ENCODE results near the gene TCF7L1. TPM values are rescaled to one million over a fixed set of nuclear protein-coding genes. Genes with fewer than 3 reads are reported as not detected.
A peak's percentile ranks its signal among the peaks of the same experiment; 100 is the strongest.
"Not testable (repeated sequence)": the region's sequence is repeated elsewhere in the genome, so short reads cannot be mapped to it uniquely, and the experiment has no call there.

Gene TCF7L1, protein sequence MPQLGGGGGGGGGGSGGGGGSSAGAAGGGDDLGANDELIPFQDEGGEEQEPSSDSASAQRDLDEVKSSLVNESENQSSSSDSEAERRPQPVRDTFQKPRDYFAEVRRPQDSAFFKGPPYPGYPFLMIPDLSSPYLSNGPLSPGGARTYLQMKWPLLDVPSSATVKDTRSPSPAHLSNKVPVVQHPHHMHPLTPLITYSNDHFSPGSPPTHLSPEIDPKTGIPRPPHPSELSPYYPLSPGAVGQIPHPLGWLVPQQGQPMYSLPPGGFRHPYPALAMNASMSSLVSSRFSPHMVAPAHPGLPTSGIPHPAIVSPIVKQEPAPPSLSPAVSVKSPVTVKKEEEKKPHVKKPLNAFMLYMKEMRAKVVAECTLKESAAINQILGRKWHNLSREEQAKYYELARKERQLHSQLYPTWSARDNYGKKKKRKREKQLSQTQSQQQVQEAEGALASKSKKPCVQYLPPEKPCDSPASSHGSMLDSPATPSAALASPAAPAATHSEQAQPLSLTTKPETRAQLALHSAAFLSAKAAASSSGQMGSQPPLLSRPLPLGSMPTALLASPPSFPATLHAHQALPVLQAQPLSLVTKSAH
- total RNA-seq, result 0.41 TPM

DNA sequence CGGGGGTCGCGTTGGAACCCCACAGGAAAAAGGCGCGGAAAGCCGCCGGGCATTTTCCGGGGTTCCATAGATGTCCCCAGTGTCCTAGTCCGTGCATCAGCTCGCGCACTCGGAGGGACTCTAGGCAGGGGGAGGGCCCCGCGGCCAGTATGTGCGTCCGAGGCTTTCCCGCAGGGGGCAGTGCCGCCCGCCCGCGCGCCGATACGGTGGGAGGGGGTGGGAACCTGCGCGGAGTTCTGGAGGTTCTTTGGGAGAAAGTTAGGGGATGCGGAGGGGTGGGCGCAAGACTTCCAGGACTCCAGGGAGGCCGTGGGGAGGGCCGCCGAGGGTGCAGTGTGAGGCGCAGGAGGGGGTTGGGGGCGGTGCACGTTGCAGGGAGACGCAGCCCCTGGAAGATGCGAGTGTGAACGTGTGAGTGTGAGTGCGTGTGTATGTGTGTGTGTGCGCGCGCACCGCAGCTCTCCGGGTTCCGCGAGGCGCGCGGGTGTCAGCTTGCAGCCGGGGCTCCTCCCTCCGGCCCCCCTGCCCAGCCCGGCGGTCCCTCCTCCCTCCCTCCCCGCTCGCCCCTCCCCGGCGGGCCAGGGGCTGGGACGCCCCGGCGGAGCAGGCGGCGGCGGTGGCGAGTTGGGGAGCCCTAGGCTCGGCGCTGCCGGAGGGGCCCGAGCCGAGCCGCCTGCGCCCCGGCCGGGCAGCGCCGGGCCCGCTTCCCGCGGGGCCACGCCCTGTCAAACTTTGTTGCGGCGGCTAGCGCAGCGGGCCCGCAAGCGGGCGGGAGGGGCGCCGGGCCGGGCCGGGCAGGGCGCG lies at the start of gene TCF7L1:
Gene TCF7L1 (plus strand): TSS at position 559 of the 804 bp plus-strand sequence. CDS start 293 bp downstream, outside the sequence.
- DNase-seq (ENCODE audit: low spot score in 2 of 2) (peak; percentile 83), FAIRE-seq (no peak)

DNA sequence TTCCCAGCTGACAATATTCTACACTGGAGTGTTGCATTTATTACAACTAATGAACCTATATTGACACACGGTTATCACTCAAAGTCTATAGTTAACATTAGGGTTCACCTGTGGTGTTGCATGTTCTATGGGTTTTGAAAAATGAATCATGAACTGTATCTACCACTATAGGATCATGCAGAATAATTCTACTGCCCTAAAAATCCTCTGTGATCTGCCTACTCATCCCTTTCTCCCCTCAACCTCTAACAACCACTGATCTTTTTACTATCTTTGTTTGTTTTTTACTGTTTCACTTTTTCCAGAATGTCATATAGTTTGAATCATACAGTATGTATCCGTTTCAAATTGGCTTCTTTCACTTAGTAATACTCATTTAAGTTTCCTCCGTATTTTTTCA lies 47.6 kb upstream of the TCF7L1 start:
- DNase-seq (ENCODE audit: low spot score in 2 of 2), result no peak
- FAIRE-seq, result no peak

DNA sequence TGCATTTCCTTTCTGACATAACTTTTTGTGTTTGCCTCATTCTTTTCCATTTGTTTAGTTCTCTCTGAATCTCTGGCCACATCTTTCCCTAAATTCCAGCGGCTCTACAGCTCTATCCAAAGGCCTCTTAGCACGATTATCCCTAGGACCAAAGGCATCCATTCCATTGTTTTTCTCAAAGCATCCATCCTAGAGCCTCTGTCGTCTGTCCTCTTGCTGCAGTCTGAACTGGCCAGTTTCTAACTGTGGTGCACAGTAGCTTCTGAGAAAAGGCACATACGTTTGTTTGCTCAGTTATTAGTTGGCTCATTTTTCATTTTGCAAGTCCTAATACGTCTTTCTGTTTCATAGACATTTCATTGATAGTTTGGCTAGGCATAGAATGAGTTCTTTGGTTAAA lies 45.7 kb upstream of the TCF7L1 start:
- no peak for DNase-seq (ENCODE audit: low spot score in 2 of 2)
- no peak for FAIRE-seq

DNA sequence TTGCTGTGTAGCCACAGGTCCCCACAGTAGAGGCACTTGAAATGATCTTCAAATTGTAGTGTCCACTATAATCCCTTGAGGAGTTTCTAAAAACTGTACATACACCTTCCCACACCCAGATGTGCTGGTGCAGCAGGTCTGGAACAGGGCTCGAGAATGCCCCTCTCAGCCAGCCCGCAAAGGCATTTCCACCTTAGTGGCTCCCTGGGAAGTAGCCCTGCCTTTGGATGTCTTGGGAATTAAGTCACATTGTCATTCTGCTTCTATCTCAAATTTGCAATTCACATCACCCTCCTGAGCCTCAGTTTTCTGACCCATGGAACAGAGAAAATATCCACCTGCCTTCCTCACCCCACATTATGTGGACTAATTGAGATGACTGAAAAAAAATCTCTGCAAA lies 44.3 kb upstream of the TCF7L1 start:
- no peak for FAIRE-seq

DNA sequence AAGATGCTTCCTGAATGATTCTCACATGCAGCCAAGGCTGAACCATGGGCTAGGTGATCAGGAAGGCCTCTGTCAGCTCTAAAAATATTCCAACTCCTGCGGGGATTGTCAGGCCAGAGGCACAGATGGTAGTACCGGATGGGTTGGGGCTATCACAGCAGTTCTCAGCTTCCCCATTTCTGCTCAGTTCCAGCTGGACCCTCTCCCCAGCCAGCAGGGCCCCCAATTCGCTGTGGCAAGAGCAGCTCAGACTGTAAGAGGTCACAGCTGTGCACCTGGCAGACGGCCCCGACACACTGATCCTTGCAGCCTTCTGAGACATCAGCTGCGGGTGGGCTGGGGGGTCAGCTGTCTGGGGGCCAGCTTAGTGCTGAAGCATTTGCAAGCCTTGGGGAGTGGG lies 43.6 kb upstream of the TCF7L1 start:
- DNase-seq (ENCODE audit: low spot score in 2 of 2) (no peak), FAIRE-seq (no peak)

More for the DNA sequence above, 44.3 kb upstream of the TCF7L1 start:
- no peak for DNase-seq (ENCODE audit: low spot score in 2 of 2)

DNA sequence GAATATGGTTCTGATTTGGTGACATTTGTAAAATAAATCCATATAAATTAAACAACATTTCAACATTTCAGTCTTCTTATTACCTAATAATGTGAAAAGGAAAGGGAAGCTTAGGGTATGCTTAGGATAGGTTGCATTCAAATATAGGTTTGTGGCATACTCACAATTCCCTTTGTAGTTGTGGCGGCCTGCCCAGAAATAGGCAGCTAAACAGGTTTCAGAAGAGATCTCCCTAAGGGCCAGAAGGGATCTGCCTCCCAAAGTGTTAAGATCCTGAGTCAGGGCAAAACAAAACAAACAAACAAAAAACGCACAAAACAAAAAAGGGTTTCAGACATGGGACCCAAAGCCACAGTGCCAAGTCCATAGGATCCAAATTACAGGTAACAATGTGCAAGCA lies 41.4 kb upstream of the TCF7L1 start:
- no peak for FAIRE-seq

DNA sequence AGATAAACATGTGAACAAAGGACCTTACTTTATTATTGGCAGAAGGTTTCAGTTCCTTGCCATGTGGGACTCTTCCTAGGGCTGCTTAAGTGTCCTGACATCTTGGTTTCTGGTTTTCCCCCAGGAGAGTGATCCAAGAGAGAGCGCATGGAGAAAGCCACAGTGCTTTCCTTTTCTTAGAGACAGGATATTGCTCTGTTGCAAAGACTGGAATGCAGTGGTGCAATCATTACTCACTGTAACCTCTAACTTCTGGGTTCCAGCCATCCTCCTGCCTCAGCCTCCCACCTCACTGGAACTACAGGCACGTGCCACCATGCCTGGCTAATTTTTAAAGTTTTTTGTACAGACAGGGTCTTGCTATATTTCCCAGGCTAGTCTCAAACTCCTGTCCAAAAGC lies 38.1 kb upstream of the TCF7L1 start:
- DNase-seq (ENCODE audit: low spot score in 2 of 2) (no peak), FAIRE-seq (no peak)

More for the DNA sequence above, 41.4 kb upstream of the TCF7L1 start:
- no peak for DNase-seq (ENCODE audit: low spot score in 2 of 2)

DNA sequence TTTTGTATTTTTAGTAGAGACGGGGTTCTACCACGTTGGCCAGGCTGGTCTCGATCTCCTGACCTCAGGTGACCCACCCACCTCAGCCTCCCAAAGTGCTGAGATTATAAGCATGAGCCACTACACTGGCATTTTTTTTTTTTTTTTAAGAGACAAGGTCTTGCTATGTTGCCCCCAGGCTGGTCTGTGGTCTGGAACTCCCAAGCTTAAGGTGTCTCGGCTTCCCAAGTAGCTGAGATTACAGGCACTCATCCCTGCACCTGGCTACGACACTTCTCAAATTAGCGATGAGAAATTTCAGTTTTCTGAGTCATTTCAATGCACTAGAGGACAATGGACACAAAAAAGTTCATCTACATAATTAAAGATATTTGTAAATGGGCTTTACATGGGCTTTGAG lies 36.6 kb upstream of the TCF7L1 start:
- FAIRE-seq, result no peak
- no peak for DNase-seq (ENCODE audit: low spot score in 2 of 2)

DNA sequence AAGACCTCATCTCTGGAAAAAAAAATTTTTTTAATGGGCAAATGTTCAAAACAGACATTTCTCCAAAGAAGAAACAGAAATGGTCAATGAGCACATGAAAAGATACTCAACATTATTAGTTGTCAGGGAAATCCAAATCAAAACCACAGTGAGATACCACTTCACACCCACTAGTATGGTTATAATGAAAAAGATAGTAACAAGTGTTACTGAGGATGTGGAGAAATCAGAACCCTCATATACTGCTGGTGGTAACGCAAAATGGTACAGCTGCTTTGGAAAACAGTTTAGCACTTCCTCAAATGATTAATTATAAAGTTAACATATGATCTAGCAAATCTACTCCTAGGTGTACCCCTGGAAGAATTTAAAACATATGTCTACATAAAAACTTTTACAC lies 29.0 kb upstream of the TCF7L1 start:
- no peak for FAIRE-seq

DNA sequence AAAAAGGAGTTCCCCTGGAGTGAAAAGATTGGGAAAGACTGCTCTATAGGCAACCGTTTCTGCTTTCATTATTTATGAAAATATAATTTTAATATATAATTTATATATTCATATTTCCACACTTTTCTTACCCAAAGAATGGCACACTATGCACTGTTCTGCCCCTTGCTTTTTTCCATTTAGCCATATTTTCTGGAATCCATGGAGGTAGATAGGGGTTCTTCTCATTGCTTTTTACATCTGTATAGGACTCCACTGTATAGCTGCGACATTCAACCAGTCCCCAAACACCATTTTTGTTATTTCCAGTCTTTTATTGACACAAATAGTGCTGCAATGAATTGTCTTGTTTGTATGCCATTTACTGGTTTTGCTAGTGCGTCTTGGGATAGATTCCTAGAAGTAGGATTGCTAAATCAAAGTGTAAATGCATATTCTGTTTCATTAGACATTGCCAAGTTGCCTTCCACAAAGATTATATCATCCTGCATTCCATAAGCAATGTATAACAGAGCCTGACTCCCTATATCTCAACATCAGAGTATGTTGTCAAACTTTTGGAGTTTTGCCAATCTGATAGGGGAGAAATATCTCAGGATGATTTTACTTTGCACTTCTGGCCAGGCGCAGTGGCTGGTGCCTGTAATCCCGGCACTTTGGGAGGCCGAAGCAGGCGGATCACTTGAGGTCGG lies 26.6 kb upstream of the TCF7L1 start:
- no peak for FAIRE-seq
- no peak for DNase-seq (ENCODE audit: low spot score in 2 of 2)

More for the DNA sequence above, 29.0 kb upstream of the TCF7L1 start:
- DNase-seq (ENCODE audit: low spot score in 2 of 2), result no peak

DNA sequence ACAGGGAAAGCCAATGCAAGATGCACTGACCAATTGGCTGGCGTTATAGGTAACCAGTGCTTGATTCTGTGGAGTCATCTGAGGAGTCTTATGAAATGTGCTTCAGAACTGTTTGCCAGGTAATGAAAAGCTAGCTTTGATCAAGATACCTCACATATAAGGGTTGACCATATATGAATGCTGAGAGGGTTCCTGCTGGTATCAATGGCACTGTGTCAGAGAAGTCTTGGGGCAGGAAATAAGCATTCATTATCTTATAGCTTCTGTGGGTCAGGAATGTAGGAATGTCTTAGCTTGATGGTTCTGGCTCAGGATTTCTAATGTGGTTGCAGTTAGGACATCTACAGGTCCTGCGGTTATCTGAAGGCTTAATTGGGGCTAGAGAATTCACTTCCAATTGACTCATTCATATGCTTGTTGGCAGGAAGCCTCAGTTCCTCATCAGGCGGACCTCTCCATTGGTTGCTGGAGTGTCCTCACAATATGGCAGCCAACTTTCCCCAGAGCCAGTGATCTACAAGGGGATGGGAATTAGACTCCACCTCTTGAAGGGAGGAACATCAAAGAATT lies 22.1 kb upstream of the TCF7L1 start:
- DNase-seq (ENCODE audit: low spot score in 2 of 2), result no peak
- FAIRE-seq, result no peak

DNA sequence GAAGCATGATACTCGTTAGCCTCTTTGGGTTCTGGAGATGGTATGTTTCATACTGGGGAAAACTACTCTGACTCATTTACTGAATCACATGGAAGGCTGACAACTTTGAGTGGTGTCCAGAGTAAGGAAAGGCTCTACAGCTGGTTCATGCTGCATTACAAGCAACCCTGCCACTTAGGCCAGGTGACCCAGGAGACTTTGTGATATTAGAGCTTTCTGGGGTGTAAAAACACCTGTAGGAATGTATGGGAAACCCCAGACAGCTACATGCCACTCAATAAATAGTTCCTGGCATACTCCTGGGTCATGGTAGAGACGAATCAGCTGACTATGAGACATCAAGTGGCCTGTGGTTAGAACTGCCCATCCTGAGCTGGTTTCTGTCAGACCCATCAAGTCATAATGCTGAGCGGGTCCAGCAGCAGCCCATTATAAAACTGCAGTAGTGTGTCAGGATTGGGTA lies 21.3 kb upstream of the TCF7L1 start:
- FAIRE-seq (no peak), DNase-seq (ENCODE audit: low spot score in 2 of 2) (no peak)

DNA sequence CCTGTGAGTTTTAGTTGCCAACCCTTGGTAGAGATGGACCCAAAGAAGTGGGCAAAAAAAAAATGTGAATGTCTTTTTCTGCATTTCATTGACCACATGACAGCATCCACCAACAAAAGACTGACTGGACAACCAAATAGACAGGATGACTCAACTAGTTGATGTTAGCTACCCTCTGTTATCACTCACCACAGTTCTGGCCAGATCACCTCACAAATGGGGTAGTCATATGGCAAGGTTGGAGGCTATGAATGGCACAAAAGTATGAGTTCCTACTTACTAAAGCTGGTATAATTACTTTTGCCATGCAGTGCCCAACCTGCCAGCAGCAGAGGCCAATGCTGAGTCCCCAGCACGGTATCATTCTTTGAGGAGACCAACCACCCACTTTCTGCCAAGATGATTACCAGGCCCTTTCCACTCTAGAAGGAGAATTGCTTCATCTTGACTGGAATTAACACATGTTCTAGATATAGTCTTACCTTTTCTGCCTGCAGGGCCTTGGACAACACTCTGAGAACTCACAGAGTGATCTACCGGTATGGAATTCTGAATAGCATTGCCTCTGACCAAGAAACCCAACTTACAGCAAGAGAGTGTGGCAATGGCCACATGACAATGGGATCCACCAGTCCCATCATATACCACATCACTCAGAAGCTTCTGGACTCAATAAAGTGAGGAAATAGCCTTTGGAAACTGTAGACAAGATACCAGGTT lies 20.1 kb upstream of the TCF7L1 start:
- no peak for DNase-seq (ENCODE audit: low spot score in 2 of 2)
- FAIRE-seq, result no peak

DNA sequence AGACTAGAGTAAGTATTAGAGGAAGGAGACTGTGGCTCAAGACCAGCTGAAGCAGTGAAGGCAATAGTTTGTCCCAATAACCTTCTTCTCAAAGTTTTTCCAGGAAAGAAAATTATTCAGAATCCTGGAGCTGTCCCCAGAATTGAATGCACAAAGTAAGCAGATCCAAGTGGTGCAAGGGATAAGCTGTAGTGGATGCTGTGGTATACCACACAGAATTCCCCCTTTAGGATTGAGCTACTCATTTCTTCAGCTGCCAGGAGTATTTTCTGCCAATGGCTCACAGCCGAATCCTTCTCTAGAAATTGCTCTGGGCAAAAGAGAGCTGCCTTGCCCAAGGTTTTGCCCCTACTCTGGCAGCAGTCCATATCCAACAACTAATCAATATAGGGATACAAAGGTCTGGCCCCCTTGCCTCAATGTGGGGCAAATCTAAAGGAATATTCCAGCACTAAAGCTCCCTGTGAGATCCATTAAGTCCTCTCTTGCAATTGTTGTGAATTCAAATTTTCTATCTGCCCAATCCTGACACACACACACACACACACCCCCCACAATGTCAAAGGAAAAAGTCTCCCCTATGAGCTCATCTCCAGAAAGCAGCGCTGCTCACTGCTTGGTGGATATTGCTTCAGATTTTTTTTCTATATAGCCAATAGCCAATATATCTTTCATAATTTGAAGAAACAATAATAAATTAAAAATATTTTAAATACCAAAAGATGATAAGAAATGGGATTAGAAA lies 18.4 kb upstream of the TCF7L1 start:
- FAIRE-seq, result no peak

DNA sequence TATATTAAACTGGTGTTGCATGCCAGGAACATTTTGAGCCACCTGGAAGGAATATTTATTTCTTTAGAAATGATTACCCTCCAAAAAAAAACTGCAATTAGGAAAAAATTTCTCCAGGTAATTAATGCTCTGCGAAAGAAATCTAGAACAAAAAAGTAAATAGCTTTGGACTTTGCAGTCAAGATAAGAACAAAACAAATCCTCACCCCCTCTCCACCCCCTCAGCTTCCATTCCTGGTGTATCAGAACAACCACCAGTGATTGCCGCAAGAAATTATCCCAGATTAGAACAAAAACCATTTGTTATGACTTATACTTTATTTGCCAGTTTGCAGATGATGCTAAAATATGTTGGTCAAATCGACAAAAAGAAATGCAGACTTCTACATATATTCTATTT lies 17.0 kb upstream of the TCF7L1 start:
- DNase-seq (ENCODE audit: low spot score in 2 of 2) (no peak), FAIRE-seq (no peak)

More for the DNA sequence above, 18.4 kb upstream of the TCF7L1 start:
- DNase-seq (ENCODE audit: low spot score in 2 of 2), result no peak

DNA sequence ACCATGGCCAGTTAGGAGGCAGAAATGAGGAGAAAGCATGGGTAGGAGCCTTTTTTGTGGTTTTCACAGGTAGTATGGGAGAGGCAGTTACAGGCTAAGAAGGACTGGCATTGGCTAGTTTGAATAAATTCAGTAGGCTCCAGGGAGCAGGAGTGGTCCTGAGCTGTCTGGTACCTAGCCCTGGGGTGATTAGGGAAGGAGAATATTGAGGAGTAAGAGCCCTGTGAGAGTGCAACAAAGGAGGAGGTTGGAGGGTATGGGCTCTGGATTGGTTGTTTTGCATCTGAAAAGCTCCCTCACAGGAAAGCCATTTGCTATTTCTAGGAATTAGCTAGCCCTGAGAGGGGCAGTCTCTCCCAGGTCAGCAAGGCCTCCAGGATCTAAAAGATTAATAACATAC lies 13.3 kb upstream of the TCF7L1 start:
- DNase-seq (ENCODE audit: low spot score in 2 of 2) (no peak), FAIRE-seq (no peak)

DNA sequence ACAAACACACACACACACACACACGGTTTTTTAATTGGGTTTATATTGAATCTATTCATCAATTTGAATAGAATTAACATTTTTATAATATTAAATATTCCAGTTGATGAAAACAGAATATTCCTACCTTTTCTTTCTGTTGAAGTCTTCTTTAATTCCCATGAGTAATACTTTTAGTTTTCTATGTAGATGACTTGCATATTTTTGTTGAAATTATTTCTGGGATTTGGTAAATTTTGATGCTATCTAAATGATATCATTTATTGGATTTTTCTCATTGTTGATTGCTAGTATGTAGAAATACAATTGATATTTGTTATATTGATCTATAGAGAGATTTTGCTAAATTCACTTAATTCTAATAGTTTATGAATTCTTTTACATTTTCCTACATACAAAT lies 12.8 kb upstream of the TCF7L1 start:
- DNase-seq (ENCODE audit: low spot score in 2 of 2) (no peak), FAIRE-seq (peak; percentile 54)

DNA sequence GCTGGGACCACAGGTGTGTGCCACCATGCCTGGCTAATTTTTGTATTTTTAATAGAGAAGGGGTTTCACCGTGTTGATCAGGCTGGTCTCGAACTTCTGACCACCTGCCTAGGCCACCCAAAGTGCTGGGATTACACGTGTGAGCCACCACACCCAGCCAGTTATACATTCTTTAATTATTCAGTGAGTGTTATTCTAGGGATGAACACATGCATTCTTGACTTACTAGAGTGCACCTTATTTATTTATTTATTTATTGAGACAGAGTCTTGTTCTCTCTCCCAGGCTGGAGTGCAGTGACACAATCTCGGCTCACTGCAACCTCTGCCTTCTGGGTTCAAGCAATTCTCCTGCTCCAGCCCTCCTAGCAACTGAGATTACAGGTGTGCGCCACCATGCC lies 6.7 kb upstream of the TCF7L1 start:
- DNase-seq (ENCODE audit: low spot score in 2 of 2); FAIRE-seq: not testable (repeated sequence)

DNA sequence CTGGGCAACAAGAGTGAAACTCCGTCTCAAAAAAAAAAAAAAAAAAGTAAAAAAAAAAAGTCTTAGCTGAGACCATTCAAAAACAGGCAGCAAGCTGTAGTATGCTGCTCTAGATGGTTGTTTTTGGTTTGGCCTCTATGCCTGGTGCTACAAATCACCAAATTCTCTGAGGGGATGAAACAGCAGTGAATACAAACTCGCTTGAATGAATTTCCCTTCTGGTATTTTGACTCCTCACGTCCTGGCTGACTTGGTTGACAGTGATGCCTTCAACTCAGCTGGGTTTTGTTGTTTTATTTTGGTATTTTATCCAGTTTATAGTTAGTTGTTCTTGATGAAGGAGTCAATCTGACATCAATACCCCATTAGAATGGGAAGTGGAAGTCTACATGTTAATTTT lies 3.3 kb upstream of the TCF7L1 start:
- no peak for FAIRE-seq

More for the DNA sequence above, 3.3 kb upstream of the TCF7L1 start:
- DNase-seq (ENCODE audit: low spot score in 2 of 2), result no peak

Data from frontal cortex (tissue), 4 donors.